SK-N-SH treated with all-trans-retinoic acid at 6 μM for 48 hours (cell line): ENCODE data around the gene ATP5IF1.

Experiments
- ATAC-seq: fragments of 200-7000 bp; cut with Tn5 transposase; 3 replicates; pipeline ENCODE4 v1.9.1; 2020; ENCODE audit warnings: mild to moderate bottlenecking, moderate library complexity
- ARNTL ChIP-seq: fragments of 450-650 bp; formaldehyde crosslinking; IDR thresholded peaks from 2 replicates; pipeline ENCODE4 v1.5.0; 2020; ENCODE audit warnings: low read depth, mild to moderate bottlenecking, moderate library complexity, borderline replicate concordance
- BACH2 ChIP-seq: fragments of 250-450 bp; sonication (Bioruptor Pico); IDR thresholded peaks from 2 replicates; pipeline ENCODE4 v1.9.0; 2021; ENCODE audit warnings: mild to moderate bottlenecking, borderline replicate concordance
- CREB5 ChIP-seq: fragments of 250-450 bp; sonication (Bioruptor Pico); IDR thresholded peaks from 2 replicates; pipeline ENCODE4 v1.5.1; 2020; ENCODE audit warnings: low read depth, mild to moderate bottlenecking, moderate library complexity
- CSDC2 ChIP-seq: fragments of 250-450 bp; sonication (Bioruptor Pico); IDR thresholded peaks from 2 replicates; pipeline ENCODE4 v1.5.0; 2020; ENCODE audit warnings: mild to moderate bottlenecking, moderate library complexity
- CSRNP3 ChIP-seq: fragments of 250-450 bp; sonication (Bioruptor Pico); IDR thresholded peaks from 2 replicates; pipeline ENCODE4 v1.5.1; 2021; ENCODE audit warnings: mild to moderate bottlenecking, moderate library complexity
- ESRRG ChIP-seq: fragments of 250-450 bp; sonication (Bioruptor Pico); IDR thresholded peaks from 2 replicates; pipeline ENCODE4 v1.6.1; 2021; ENCODE audit warnings: mild to moderate bottlenecking
- GLIS3 ChIP-seq: fragments of 250-450 bp; sonication (Bioruptor Pico); IDR thresholded peaks from 2 replicates; pipeline ENCODE4 v1.5.0; 2020; ENCODE audit warnings: mild to moderate bottlenecking, moderate library complexity
- ISL1 ChIP-seq: fragments of 250-450 bp; sonication (Bioruptor Pico); IDR thresholded peaks from 2 replicates; pipeline ENCODE4 v2.1.2; 2022; ENCODE audit warnings: mild to moderate bottlenecking, moderate library complexity
- OSR1 ChIP-seq: fragments of 250-450 bp; sonication (Bioruptor Pico); IDR thresholded peaks from 2 replicates; pipeline ENCODE4 v1.8.0; 2022; ENCODE audit warnings: moderate library complexity, mild to moderate bottlenecking, inconsistent platforms
- PATZ1 ChIP-seq: fragments of 250-450 bp; sonication (Bioruptor Pico); IDR thresholded peaks from 2 replicates; pipeline ENCODE4 v1.8.0; 2020; ENCODE audit warnings: mild to moderate bottlenecking, moderate library complexity, borderline replicate concordance
- PPARA ChIP-seq: fragments of 250-450 bp; sonication (Bioruptor Pico); IDR thresholded peaks from 2 replicates; pipeline ENCODE4 v1.5.0; 2020; ENCODE audit warnings: mild to moderate bottlenecking, borderline replicate concordance
- RARB ChIP-seq: fragments of 250-450 bp; sonication (Bioruptor Pico); IDR thresholded peaks from 2 replicates; pipeline ENCODE4 v1.8.0; 2021; ENCODE audit warnings: mild to moderate bottlenecking, moderate library complexity
- SNAI2 ChIP-seq: fragments of 250-450 bp; sonication (Bioruptor Pico); IDR thresholded peaks from 2 replicates; pipeline ENCODE4 v1.5.0; 2020; ENCODE audit warnings: mild to moderate bottlenecking, moderate library complexity
- TCF4 ChIP-seq: fragments of 250-450 bp; sonication (Bioruptor Pico); IDR thresholded peaks from 2 replicates; pipeline ENCODE4 v1.8.0; 2021; ENCODE audit warnings: mild to moderate bottlenecking, moderate library complexity, borderline replicate concordance
- TOX ChIP-seq: fragments of 250-450 bp; sonication (Bioruptor Pico); IDR thresholded peaks from 2 replicates; pipeline ENCODE4 v1.8.0; 2021; ENCODE audit warnings: mild to moderate bottlenecking, moderate library complexity, borderline replicate concordance
- TSHZ2 ChIP-seq: fragments of 250-450 bp; sonication (Bioruptor Pico); IDR thresholded peaks from 2 replicates; pipeline ENCODE4 v1.5.0; 2020; ENCODE audit warnings: mild to moderate bottlenecking, moderate library complexity
- ZC3H10 ChIP-seq: fragments of 250-450 bp; sonication (Bioruptor Pico); IDR thresholded peaks from 2 replicates; pipeline ENCODE4 v1.5.1; 2021; ENCODE audit warnings: mild to moderate bottlenecking, moderate library complexity
- ZFP3 ChIP-seq: fragments of 250-450 bp; sonication (Bioruptor Pico); IDR thresholded peaks from 2 replicates; pipeline ENCODE4 v1.5.0; 2020; ENCODE audit warnings: mild to moderate bottlenecking, moderate library complexity
- ZFP30 ChIP-seq: fragments of 450-650 bp; formaldehyde crosslinking; IDR thresholded peaks from 2 replicates; pipeline ENCODE4 v1.5.0; 2022; ENCODE audit warnings: mild to moderate bottlenecking, moderate library complexity
- ZNF565 ChIP-seq: fragments of 450-650 bp; formaldehyde crosslinking; conservative IDR thresholded peaks from 2 replicates; pipeline ENCODE4 v1.5.0; 2020; ENCODE audit warnings: low read depth, mild to moderate bottlenecking, moderate library complexity
- ZNF70 ChIP-seq: fragments of 450-650 bp; formaldehyde crosslinking; IDR thresholded peaks from 2 replicates; pipeline ENCODE4 v1.5.0; 2020; ENCODE audit warnings: mild to moderate bottlenecking, moderate library complexity
- ZNF8 ChIP-seq: fragments of 450-650 bp; formaldehyde crosslinking; IDR thresholded peaks from 2 replicates; pipeline ENCODE4 v1.5.0; 2020; ENCODE audit warnings: mild to moderate bottlenecking, moderate library complexity

The ATP5IF1 gene

GRCh38 chr1:28235755-28236655 lies at the start of gene ATP5IF1:
Gene ATP5IF1 (plus strand): TSS chr1:28236124. CDS start chr1:28236184, 60 bp downstream.
- ATAC-seq = peak; percentile 98
- no peak for TF ChIP-seq ZFP30 (CRISPR knock-in tag)
- no peak for TF ChIP-seq PATZ1 (CRISPR knock-in tag)
- TF ChIP-seq ZC3H10 (CRISPR knock-in tag) = no peak
- TF ChIP-seq ZFP3 (CRISPR knock-in tag) = no peak
- TF ChIP-seq ZNF565 (CRISPR knock-in tag) = no peak
- TF ChIP-seq TSHZ2 (CRISPR knock-in tag) = no peak
- no peak for TF ChIP-seq CREB5 (CRISPR knock-in tag)
- TF ChIP-seq ZNF70 (CRISPR knock-in tag) = no peak
- TF ChIP-seq CSRNP3 (CRISPR knock-in tag) = no peak
- TF ChIP-seq BACH2 (CRISPR knock-in tag) = no peak
- TF ChIP-seq ARNTL (CRISPR knock-in tag) = no peak
- TF ChIP-seq ZNF8 (CRISPR knock-in tag) = no peak

- no peak for TF ChIP-seq TCF4 (CRISPR knock-in tag)
- TF ChIP-seq PPARA = no peak
- no peak for TF ChIP-seq RARB
- TF ChIP-seq CSDC2 (CRISPR knock-in tag) = no peak
- TF ChIP-seq ZNF565 (CRISPR knock-in tag) = no peak
- no peak for TF ChIP-seq BACH2 (CRISPR knock-in tag)
- TF ChIP-seq ISL1 = no peak
- no peak for TF ChIP-seq ZNF70 (CRISPR knock-in tag)
- TF ChIP-seq, all 23 proteins: peak for 0
- ATAC-seq = no peak
Measured at GRCh38 chr1:28190337-28190979, 45.5 kb upstream of the ATP5IF1 start.

GRCh38 chr1:28190996-28191645 lies 44.8 kb upstream of the ATP5IF1 start:
- ATAC-seq = no peak; the same call in 2 of the 3 replicates
- TF ChIP-seq ZFP3 (CRISPR knock-in tag) (no peak), ARNTL (CRISPR knock-in tag) (no peak), TOX (CRISPR knock-in tag) (no peak), CSRNP3 (CRISPR knock-in tag) (no peak), RARB (no peak), ZNF8 (CRISPR knock-in tag) (no peak), PATZ1 (CRISPR knock-in tag) (no peak), PPARA (no peak), ESRRG (CRISPR knock-in tag) (no peak), OSR1 (CRISPR knock-in tag) (no peak), GLIS3 (CRISPR knock-in tag) (no peak), ZFP30 (CRISPR knock-in tag) (no peak), ZNF565 (CRISPR knock-in tag) (no peak), CSDC2 (CRISPR knock-in tag) (no peak), SNAI2 (CRISPR knock-in tag) (no peak), TCF4 (CRISPR knock-in tag) (no peak)
